Ovary (tissue), 3 donors: ENCODE measurements around the gene TCF4.

Experiments
- CTCF ChIP-seq, 3 donors: fragments of 450-650 bp in 2 of 3; fragments of 200-600 bp in 1 of 3; IDR thresholded peaks; one replicate each; pipeline versions ENCODE4 v1.5.1 to v1.8.0; 2016 to 2022; ENCODE audit warnings: antibody characterized with exemption in 3 of 3, mild to moderate bottlenecking in 1 of 3
- POLR2A ChIP-seq: fragments of 450-650 bp; IDR thresholded peaks from one replicate; pipeline ENCODE4 v1.6.1; 2017; ENCODE audit warnings: antibody characterized with exemption, mild to moderate bottlenecking, moderate library complexity
- donor health status: DM: no; HTN: no; CAD: no.

GRCh38 chr18:55635439-55635838 lies 47.4 kb upstream of the TCF4 start:
- TF ChIP-seq CTCF (IDR thresholded peaks at IDR 0.05) (no peak), POLR2A (no peak)
